HG02588 (cell line): ENCODE results near the gene RPS6KA2.

Experiments used
- ATAC-seq: cut with Tn5 transposase; IDR thresholded peaks from one replicate; pipeline ENCODE4 v1.9.1; 2021; ENCODE audit warnings: mild to moderate bottlenecking, moderate library complexity; ENCODE audit not compliant: unreplicated experiment

RPS6KA2 gene

DNA sequence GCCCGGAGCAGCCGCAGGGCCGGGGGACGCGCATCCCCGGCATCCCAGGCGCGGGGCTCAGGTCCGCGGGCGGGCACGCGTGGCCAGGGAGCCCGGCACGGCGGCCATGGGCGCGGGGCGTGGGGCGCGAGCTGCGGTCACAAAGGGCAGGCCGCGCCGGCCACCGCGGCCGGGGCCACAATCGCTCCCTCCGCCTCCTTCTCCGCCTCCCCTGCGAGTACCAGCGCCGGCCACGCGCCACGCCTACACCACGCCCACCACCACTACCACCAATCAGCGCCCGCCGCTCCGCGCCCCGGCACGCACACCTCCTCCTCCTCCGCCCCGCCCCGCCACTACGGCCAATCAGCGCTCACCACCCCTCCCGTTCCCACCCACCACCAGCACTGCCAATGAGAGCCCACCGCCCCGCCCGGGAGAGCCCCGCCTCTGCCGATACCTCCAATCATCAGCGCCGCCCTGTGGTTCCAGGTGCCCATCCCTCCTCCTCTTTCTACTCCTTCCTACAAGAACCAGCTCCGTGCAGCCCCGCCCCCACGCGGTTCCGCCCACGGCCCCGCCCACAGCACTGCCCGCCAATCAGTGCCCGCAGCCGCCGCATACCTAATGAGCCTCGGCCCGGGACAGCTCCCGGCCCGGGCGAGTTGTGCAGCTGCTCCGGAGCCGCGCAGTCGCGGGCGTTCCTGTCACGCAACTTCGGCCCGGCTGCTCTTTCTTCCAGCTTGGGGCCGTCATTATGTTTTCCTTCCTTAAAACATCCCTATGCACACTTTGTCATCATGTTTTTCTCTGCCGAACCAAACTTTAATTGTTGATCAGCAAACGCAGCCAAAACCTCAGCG lies at the start of gene RPS6KA2:
TSS of gene RPS6KA2 (minus strand) at position 219 of the 842 bp plus-strand sequence. CDS start 232 bp downstream, outside the sequence.
- peak; percentile 84 for ATAC-seq

DNA sequence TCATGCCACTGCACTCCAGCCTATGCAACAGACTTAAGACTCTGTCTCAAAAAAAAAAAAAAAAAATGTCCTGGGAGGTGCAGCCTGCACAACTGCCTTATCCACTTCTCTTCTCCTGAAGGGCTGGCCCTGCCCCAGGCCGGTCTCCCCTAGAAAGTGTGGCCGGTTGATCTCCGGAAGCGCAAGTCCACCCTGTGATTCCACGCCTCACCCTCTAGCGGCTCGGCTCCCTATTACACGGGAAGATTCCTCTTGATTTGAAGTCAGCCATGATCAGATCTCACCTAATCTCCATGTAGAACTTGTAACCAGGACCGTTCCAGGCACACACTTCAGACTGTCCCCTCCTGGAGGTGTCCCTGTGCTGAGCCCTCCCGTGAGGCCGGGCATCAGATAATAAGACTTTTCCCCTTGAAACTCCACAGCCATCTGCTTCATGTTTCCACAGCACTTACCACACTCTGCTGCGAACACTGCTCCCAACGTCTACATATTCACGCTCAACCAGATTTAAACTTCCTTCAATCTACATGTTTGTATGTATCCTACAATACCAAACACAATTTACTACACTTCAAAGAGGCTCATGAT lies 49.3 kb upstream of the RPS6KA2 start:
- ATAC-seq, result no peak

DNA sequence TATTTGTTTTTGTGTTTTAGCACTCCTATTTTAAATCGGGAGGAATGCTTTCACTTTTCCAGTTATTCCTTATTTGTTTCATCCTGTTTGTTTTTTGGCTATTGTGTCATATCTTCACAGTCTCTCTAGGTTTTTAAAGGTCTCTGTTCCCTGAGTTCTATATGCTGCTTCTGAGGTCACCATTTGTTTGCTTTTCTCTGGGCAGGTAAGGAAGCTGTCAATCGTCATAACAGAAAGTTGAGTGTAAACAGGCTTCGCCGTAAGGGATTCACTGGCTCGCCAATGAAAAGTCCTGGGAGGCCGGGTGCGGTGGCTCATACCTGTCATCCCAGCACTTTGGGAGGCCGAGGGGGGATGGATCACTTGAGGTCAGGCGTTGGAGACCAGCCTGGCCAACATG lies 48.7 kb upstream of the RPS6KA2 start:
- no peak for ATAC-seq

DNA sequence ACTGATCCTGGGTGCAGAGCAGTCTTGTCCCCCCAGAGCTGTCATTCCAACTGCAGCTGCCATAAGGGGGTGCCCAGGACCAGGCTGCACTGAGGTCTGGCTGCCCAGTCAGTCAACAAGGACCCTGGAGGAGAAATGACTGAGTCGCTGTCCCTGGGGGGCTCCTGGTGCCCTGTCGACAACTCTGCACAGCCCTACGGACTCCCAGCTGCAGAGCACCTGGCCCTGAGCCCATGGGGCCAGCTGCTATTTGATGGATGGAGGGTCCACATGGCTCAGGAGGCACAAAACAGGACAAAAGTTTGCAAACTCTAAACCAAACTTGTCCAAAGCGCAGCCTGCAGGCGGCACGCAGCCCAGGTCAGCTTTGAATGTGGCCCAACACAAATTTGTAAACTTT lies 46.3 kb upstream of the RPS6KA2 start:
- no peak for ATAC-seq

DNA sequence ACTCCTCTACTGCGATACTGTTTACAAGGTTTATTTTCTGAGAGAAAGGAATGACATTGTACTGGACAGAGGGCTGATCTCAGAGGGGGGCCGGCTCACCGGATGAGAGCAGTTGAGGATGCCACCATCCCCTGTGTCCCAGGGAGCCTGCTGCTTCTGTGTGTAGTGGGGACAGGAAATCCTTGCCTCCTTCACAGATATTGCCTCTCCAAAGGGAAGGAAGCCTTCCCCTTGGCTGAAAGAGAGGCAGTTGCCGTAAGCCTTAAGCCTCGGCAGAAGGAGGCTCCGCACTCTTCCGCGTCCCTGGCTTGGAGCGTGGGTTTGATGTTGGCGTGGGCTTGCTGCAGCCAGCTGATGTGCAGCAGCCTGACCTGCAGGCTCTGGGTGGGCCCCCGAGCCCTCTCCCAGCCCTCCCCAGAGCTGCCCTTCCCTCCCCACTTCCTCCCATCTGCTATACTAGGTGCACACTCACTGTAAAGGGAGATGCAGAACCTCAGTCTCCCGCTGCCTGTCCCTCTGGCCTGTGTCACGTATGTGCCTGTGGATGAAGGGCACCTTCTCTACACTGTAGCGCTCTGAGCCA lies 45.7 kb upstream of the RPS6KA2 start:
- no peak for ATAC-seq

DNA sequence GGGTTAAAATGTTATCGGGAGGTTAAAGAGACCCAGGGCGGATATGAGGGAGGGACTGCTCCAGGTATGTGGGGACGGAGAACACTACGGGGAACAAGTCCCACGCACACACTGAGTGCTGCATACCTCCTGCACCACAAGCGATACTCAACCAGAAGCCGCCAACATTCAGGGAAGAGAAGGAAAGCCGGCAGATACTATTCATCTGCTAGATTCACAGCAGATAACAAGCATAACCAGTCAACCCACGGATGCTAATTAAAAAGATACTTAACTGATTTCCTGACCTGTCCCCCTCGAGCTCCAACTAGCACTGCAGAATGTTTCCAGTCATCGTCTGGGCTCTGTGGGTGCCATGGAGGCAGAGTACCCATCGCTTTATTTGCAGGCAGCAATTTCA lies 45.1 kb upstream of the RPS6KA2 start:
- ATAC-seq, result no peak

DNA sequence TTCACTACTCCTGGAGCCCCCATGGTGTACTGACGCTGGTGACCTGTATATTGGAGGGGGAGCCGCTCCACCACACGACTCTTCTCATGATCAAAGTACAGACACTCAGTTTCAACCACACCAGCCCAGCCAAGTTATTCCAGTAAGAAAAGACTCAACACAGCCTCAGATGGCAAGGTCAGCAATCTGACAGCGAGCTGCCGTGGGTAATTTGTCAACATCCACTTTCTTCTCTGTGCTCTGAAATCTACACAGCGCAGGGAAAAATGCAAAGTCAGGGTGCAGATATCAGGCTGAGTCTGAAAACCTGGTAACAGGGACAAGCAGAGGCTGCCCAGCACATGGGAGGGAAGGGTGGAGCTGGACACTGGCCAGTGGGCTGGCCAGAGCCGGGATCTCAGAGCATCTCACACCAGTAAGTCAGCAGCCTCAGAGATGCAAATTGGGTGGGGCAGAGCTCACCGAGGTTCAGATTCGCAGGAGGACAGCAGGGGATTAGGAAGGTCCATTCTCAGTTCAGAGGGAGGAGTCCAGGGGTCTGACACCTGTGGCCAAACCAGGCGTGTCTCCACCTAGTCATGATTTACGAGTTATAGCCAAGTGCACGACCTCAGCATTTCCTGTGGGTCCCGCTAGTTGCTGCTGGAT lies 44.5 kb upstream of the RPS6KA2 start:
- ATAC-seq, result no peak

DNA sequence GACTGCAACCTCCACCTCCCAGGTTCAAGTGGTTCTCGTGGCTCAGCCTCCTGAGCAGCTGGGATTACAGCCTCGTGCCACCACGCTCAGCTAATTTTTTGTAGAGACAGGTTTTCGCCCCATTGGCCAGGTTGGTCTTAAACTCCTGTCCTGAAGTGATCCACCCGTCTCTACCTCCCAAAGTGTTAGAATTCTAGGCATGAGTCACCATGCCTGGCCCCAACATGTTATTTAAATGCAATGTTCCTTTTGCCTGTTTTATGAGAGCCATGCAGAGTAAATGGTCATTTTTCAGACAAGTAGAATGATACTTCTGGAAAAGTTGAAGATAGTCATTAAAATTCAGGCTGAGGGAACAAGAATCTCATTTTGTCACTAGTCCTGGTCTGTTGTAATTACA lies 43.8 kb upstream of the RPS6KA2 start:
- ATAC-seq, result no peak

DNA sequence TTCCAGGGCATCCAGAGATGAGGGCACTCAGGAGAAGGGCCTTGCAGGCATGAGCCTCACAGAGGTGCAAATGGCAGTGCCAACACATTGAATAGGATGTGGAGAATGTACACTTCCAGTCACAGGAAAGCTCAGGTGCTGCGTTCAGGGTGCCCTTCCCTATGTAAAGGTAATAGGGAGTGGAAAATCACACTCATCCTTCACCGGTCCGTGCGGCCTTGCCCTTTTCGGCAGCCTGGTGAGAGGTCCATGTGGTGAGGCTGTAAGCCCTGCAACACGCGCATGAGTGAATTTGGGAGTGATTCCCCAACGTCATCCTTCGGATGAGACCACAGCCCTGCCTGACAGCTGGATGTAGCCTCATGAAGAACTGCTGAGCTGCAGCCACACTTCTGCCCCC lies 43.0 kb upstream of the RPS6KA2 start:
- no peak for ATAC-seq

DNA sequence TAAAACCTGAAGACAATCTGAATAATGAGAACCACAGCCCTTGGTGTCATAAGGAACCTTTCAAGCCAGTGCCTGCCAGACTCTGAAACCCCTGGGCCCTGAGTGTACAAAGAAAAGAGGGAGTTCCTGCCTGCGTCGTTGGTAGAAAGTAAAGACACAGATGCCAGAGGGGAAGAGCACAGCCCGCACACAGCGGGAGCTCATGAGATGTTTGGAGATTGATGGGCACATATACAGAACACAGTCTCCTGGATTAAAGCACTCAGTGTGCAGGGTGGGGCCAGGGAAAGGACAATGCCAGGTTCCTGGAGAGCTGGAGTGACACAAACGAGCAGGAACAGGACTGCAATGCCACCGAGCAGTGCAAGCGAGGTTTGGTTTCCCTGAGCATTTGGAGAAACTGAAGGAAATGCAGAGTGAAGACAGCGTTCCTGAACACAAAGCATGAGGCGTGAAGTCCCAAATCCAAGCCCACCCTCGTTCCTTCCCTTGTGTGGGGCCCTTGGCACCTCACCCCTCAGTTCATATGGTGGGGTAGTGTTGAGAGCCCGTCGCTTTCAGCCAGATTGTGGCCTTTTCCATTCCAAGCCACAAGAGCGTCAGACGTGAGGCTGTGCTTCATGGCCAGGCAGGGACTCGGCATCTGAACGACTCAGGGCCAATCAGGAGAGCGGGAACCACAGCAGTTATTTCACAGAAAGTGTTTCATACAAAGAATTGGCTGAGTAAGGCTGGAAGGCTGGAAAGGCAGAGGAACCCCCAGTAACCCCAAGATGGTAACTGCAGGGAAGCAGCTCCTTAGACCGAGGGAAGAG lies 41.0 kb upstream of the RPS6KA2 start:
- ATAC-seq, result no peak

DNA sequence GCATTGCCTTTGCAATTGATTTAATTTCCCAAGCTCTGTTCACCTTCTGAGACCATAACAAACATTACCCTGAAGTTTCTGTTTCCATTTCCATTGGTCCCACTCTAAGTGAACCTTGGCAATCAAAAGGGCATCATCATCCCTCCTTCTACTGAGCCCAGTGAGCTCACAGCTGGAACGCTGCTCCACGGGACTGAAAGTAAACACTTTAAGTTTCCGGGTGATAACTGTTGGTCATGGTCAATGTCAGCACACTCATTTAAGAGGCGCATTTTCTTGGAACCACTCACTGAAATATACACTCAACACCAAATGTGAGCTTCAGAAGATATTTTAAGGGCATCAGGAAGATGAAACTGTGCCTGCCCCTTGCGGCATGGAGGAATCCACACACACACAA lies 37.1 kb upstream of the RPS6KA2 start:
- no peak for ATAC-seq

DNA sequence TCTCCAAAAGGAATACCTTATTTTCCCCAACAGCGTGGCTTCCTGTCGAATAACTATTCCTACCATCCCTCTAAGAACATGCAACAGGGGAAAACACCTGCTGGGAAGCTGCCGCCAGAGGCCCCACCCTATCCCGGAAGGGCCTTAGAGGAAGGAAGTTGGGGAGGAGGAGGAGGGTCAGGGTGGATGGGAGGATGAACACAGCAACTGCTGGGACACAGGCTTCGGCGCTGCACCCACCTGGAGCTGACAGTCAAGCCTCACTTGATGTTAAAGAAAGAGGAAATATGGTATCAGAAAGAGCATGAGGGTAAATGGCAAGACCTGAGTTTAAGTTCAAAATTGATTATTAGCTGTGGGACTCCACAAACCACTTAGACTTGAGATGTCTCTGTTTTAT lies 36.5 kb upstream of the RPS6KA2 start:
- no peak for ATAC-seq

DNA sequence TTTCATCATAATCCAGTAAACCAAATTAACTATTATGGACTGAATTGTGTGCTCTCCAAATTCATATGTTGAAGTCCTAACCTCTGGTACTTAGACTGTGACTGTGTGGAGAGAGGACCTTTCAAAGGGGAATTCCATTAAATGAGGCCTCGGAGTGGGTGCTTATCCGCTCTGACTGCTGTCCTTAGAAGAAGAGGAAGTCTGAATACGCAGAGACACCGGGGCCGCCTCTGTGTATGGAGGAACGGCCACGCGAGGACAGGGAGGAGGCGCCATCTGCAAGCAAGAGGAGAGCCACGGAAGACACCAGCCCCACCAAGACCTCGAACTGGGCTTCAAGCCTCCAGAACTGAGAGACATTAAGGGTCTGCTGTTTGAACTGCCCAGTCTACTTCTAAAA lies 35.6 kb upstream of the RPS6KA2 start:
- no peak for ATAC-seq

DNA sequence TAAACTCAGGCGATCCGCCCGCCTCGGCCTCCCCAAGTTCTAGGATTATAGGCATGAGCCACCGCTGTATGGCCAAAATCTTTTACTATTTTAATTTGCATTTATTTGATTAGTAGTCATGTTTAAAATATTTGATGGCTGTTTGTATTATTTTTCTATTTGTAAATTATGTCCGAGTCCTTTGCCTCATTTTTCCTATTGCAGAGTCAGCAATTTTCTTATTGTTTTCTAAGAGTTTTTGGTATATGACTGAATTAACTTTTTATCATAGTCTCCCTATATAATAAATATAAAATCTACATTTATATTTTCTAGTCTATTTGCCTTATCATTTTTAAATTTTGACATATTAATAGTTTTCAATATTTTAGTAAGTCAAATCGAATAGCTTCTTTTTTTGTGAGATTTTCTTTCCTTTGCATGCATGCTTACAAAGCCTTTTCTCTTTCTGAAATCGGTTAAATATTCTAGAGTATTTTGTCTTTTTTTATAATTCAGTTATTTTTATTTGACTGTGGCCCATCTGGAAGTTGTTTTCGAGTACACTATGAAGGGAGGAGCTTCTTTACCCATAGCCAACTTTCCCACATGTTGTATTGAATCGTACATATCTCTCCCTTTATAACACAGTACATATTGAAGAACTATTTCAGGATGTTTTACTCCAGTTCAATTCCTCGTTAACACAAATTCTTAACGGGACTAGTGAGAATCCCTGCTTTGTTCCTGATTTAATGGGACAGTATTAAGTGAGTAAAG lies 34.5 kb upstream of the RPS6KA2 start:
- ATAC-seq, result no peak

DNA sequence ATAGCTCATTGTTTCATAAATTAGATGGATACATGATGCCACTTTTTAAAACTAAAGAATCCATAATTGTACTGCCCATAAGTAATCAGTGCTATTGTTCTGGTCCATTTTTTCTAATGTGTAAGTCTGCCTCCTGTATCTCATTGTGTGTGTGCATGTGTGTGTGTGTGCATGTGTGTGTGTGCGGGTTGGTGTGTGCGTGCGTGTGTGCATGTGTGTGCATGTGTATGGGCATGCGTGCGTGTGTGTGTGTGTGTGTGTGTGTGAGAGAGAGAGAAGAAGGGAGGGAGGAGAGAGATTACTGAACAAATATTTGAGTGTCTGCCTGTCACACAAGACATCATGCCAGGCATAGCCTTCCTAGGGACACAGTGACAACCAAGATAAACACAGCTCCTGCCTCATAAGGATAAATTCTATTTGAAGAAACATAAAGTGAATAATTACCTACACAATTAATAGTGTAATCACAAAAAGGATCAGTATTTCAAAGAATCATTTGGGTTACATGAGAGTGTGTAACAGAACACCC lies 33.2 kb upstream of the RPS6KA2 start:
- no peak for ATAC-seq

DNA sequence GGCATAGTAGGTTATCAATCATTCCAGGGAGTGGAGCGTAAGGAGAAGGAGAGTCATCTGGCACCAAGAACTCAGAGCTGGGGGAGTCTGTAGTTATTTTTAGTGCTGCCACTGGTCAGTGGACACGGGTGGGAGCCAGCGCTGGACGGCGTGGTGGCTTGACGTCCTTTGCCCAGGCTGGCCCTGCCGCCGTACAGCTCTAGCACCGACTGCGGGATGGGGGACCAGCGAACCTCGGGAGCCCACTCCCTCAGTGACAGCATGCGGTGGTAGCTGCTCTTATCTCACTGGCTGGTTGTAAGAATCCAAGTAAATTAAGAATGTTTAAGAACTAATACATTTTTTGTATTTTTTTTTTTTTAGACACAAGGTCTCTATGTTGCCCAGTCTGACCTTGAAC lies 32.5 kb upstream of the RPS6KA2 start:
- ATAC-seq, result no peak

DNA sequence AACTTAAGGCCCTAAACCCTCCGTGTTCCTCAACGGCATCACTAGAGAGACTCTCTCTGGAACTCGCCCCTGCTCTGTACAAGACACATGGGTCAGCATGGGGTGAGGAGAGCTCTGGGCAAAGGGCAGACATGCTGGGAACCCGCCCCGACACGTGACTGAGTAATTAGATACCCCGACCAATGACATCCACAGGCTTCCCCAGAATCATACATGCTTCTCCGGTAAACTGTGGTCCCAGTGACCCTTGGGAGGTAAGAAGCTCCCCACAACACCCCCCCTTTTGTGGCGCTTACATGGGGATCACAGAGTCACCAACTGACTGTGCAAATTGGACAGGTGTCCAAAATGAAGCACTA lies 31.7 kb upstream of the RPS6KA2 start:
- ATAC-seq, result no peak

DNA sequence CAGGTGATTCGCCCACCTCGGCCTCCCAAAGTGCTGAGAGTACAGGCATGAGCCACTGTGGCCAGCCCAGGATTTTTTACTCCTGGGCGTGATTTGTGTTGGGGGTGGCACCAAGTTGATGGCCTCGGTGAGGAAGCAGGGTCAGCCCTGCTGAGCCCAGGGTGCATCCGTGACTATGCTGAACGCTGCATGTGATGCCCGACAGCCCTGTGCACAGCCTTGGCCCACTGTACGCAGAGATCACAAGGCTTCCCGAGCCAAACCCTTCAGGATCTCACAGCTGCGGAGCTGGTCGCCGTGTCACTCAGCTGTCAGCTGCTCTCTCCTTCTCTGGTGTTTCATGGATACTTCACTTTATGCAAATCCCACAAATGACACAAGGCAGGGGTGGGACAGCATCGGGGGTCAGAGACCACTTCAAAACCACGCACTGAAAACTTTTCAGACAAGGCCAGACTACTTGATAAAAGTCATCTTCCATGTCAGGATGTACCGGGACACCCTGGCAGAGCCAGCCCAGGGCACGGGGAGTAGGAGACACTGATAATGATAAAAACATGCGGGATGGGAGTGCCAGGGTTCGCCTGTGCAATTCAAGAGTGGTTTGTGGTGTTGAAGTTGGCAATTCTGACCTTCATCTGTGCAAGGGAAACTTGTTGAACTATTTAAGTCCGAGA lies 31.2 kb upstream of the RPS6KA2 start:
- ATAC-seq, result no peak

DNA sequence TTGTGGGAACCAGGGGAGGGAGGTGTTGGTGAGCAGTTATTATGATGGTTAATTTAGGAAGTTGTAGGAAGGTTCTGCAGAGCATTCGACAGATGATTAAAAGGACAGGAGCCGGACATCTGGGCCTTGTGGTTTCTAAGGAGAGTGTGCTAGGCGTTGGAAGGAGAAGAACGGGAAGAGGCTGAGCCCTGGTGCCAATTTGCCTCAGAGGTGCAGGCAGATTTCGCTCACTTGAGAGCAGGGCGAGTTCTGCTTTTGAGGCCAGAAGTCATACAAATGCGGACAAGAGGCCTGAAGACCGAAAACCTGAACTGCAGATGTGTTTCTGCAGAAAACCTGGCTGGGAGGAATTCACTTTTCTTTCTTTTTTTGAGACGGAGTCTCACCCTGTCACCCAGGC lies 30.5 kb upstream of the RPS6KA2 start:
- ATAC-seq, result no peak
